A549 (cell line): ENCODE measurements around the gene MYLK2. TPM values are rescaled to one million over a fixed set of nuclear protein-coding genes. Genes with fewer than 3 reads are reported as not detected.

Experiments used
- ATAC-seq, 2 experiments: fragments of 200-7000 bp in 1 of 2; fragments of >200 bp in 1 of 2; cut with Nextera tagmentation in 1 of 2; cut with Tn5 transposase in 1 of 2; 3 replicates each; pipeline versions ENCODE4 v1.8.0 to v1.9.1; 2018 to 2020; ENCODE audit warnings: mild to moderate bottlenecking in 1 of 2, moderate library complexity in 1 of 2
- CTCF ChIA-PET: fragments of 300-600 bp; sonication (Branson Sonifier 250); formaldehyde crosslinking; extraction: SDS; loops from one replicate; lab custom pipeline; 2021; ENCODE audit warnings: antibody characterized with exemption, inconsistent platforms; lab: Yijun Ruan, JAX
- POLR2A ChIA-PET: fragments of 350-600 bp; formaldehyde crosslinking; extraction: SDS; loops from one replicate; lab custom pipeline; 2021; ENCODE audit warnings: antibody characterized with exemption, inconsistent platforms; lab: Yijun Ruan, JAX
- DNase-seq, 2 experiments: peaks; one replicate each; pipeline versions ENCODE4 v3.0.0 to v3.0.0-alpha.2; 2011 to 2016; ENCODE audit warnings: low read depth in 1 of 2, low spot score in 1 of 2
- FAIRE-seq: peaks from 2 replicates; lab custom pipeline; 2011; peaks lifted over from hg19 to GRCh38; lab: Jason Lieb, UNC
- H3K27ac ChIP-seq, 2 experiments: fragments of >200 bp; sonication (Bioruptor Twin); formaldehyde crosslinking; 3 replicates each; pipeline ENCODE4 v1.5.1; 2016 to 2017
- H3K4me1 ChIP-seq: fragments of >200 bp; sonication (Bioruptor Twin); formaldehyde crosslinking; 3 replicates; pipeline ENCODE4 v1.6.1; 2016
- H3K4me2 ChIP-seq: fragments of >200 bp; sonication (Bioruptor Twin); formaldehyde crosslinking; 3 replicates; pipeline ENCODE4 v1.6.1; 2016
- H3K4me3 ChIP-seq: fragments of >200 bp; sonication (Bioruptor Twin); formaldehyde crosslinking; 3 replicates; pipeline ENCODE4 v1.5.1; 2016
- H3K9me3 ChIP-seq: fragments of >200 bp; sonication (Bioruptor Twin); formaldehyde crosslinking; 3 replicates; pipeline ENCODE4 v1.6.1; 2016
- ATOH8 ChIP-seq: fragments of 250-450 bp; sonication (Bioruptor Pico); IDR thresholded peaks from 2 replicates; pipeline ENCODE4 v1.5.0; 2020; ENCODE audit warnings: low read depth, mild to moderate bottlenecking, moderate library complexity
- CBX2 ChIP-seq: fragments of 200-600 bp; sonication (generic); IDR thresholded peaks from 2 replicates; pipeline ENCODE4 v1.6.1; 2016; ENCODE audit warnings: low read depth, mild to moderate bottlenecking, borderline replicate concordance
- CHD2 ChIP-seq: fragments of 150-350 bp; IDR thresholded peaks from 2 replicates; pipeline ENCODE4 v1.6.1; 2014; ENCODE audit warnings: low read length; ENCODE audit not compliant: partially characterized antibody
- CTCF ChIP-seq: fragments of >200 bp; sonication (Bioruptor Twin); formaldehyde crosslinking; IDR thresholded peaks from 3 replicates; pipeline ENCODE4 v1.5.1; 2016
- FOXS1 ChIP-seq: fragments of 250-450 bp; sonication (Bioruptor Pico); IDR thresholded peaks from 2 replicates; pipeline ENCODE4 v1.5.0; 2020; ENCODE audit warnings: mild to moderate bottlenecking, moderate library complexity
- GATA3 ChIP-seq: IDR thresholded peaks from 2 replicates; pipeline ENCODE4 v1.6.1; 2012; ENCODE audit warnings: borderline replicate concordance
- HDAC2 ChIP-seq: fragments of 200-600 bp; sonication (generic); IDR thresholded peaks from 2 replicates; pipeline ENCODE4 v1.6.1; 2016
- JUN ChIP-seq, 2 experiments: fragments of >200 bp; sonication (Bioruptor Twin); formaldehyde crosslinking; IDR thresholded peaks; 2 replicates in 1 of 2; 3 replicates in 1 of 2; pipeline ENCODE4 v1.6.1; 2016 to 2017
- KDM5A ChIP-seq: fragments of 200-600 bp; sonication (generic); IDR thresholded peaks from 2 replicates; pipeline ENCODE4 v1.6.1; 2016; ENCODE audit warnings: antibody characterized with exemption, mild to moderate bottlenecking
- MAX ChIP-seq: IDR thresholded peaks from 2 replicates; pipeline ENCODE4 v1.6.1; 2012
- MAZ ChIP-seq: fragments of 150-350 bp; IDR thresholded peaks from 2 replicates; pipeline ENCODE4 v1.6.1; 2014; ENCODE audit warnings: antibody characterized with exemption, low read depth, low read length, borderline replicate concordance
- MYC ChIP-seq: IDR thresholded peaks from 2 replicates; pipeline ENCODE4 v1.6.1; 2012; ENCODE audit warnings: mild to moderate bottlenecking, inconsistent platforms, low read length, improper control_type of control experiment, borderline replicate concordance
- NPAS2 ChIP-seq: fragments of 250-450 bp; sonication (Bioruptor Pico); IDR thresholded peaks from 2 replicates; pipeline ENCODE4 v1.8.0; 2022; ENCODE audit warnings: mild to moderate bottlenecking, moderate library complexity, borderline replicate concordance
- PBX3 ChIP-seq: IDR thresholded peaks from 2 replicates; pipeline ENCODE4 v1.6.1; 2012
- RAD21 ChIP-seq, 2 experiments: fragments of >200 bp in 1 of 2; sonication (Bioruptor Twin) in 1 of 2; formaldehyde crosslinking in 1 of 2; IDR thresholded peaks in 1 of 2; conservative IDR thresholded peaks in 1 of 2; 2 replicates in 1 of 2; 3 replicates in 1 of 2; pipeline ENCODE4 v1.6.1; 2012 to 2018; ENCODE audit warnings: inconsistent platforms in 1 of 2
- SMC3 ChIP-seq: fragments of >200 bp; sonication (Bioruptor Twin); formaldehyde crosslinking; IDR thresholded peaks from 3 replicates; pipeline ENCODE4 v1.6.1; 2018; ENCODE audit warnings: inconsistent platforms
- SREBF2 ChIP-seq: fragments of 450-650 bp; IDR thresholded peaks from 2 replicates; pipeline ENCODE4 v1.6.1; 2014; ENCODE audit warnings: mild to moderate bottlenecking, moderate library complexity
- TFCP2L1 ChIP-seq: fragments of 250-450 bp; sonication (Bioruptor Pico); IDR thresholded peaks from 2 replicates; pipeline ENCODE4 v1.5.0; 2021; ENCODE audit warnings: mild to moderate bottlenecking
- TP53 ChIP-seq: fragments of 250-450 bp; sonication (Bioruptor Pico); IDR thresholded peaks from 2 replicates; pipeline ENCODE4 v1.5.0; 2021; ENCODE audit warnings: mild to moderate bottlenecking, moderate library complexity
- WGBS: methylation state at CpG from one replicate; pipeline ENCODE4 v1.1.6; 2017; ENCODE audit errors: missing lambda C conversion rate; 5-methylcytosine and 5-hydroxymethylcytosine counted together
- polyA plus RNA-seq, 4 experiments: library from polyadenylated mRNA; depleted of rRNA in 3 of 4; stranded (reverse); fragments of >200 nt; fragmentation: RNase III in 1 of 4; extraction: RNeasy Plus Mini Kit Qiagen cat#74134 plus additional on column Dnase treatment in 1 of 4; gene quantifications; 2 replicates in 3 of 4; 3 replicates in 1 of 4; pipeline ENCODE4 v1.2.3, GENCODE V29; 2011 to 2017

The MYLK2 gene
- polyA plus RNA-seq, 2 of the 4 experiments (the other 2 are of a cell fraction) = 0.09 to 0.36 TPM

- no peak overlapping the region for H3K4me2 ChIP-seq
- H3K27ac ChIP-seq = 0 out of 6 replicates have a peak overlapping the region, but pooled peaks of 1 of the 2 experiments have one; percentile 5
- no peak for FAIRE-seq
- CTCF ChIA-PET = interaction anchor here (0.8 to 6.8 kb wide), 6 partner anchors 13 to 209 kb away, joined by 4 to 133 read pairs (median 72); partner anchors contain the start of gene PDRG1
- H3K9me3 ChIP-seq = no peaks in the 10 kb centered on the region
- WGBS = 28% methylated on average over 4 of the region's 5 CpGs
- no peak for DNase-seq
- TF ChIP-seq ATOH8 (no peak), CHD2 (no peak), NPAS2 (CRISPR knock-in tag) (no peak), HDAC2 (no peak), PBX3 (no peak)
- peaks cover 23% of the 10 kb centered on the region; the same call in 2 of the 3 replicates for H3K4me1 ChIP-seq
- no peak for ATAC-seq
- POLR2A ChIA-PET = no interaction called here
- H3K4me3 ChIP-seq = no peak overlapping the region
These were observed 2.3 kb downstream of the MYLK2 start for GRCh38 chr20:31821427-31821826.

GRCh38 chr20:31822421-31823330 lies 3.5 kb downstream of the MYLK2 start:
- Histone ChIP-seq H3K4me3 (0 out of 3 replicates have a peak overlapping the region, but pooled peaks have one; percentile 18), H3K27ac (peak overlapping the region; percentile 16 to 68; a peak in 4 of 6 replicates), H3K4me2 (peak overlapping the region; percentile 73), H3K9me3 (no peaks in the 10 kb centered on the region), H3K4me1 (peaks cover 23% of the 10 kb centered on the region; the same call in 2 of the 3 replicates)
- peak; percentile 71 to 90 for ATAC-seq
- peak; percentile 62 to 79 for DNase-seq
- 6% methylated on average over 29 of the region's 29 CpGs for WGBS
- POLR2A ChIA-PET = interaction anchor here (0.6 kb wide), 1 partner anchor 456 kb away, joined by 8 read pairs; no protein-coding TSS in a partner anchor
- CTCF ChIA-PET = interaction anchor here (0.5 to 6.8 kb wide), 74 partner anchors 9 to 956 kb away, joined by 3 to 133 read pairs (median 4); partner anchors contain the start of genes FOXS1 and PDRG1
- no peak for FAIRE-seq
- peak; percentile 97 for TF ChIP-seq CTCF
- no peak for TF ChIP-seq SREBF2
- no peak for TF ChIP-seq MAX
- TF ChIP-seq FOXS1 = no peak
- TF ChIP-seq MYC = no peak
- TF ChIP-seq SMC3 = peak; percentile 95
- no peak for TF ChIP-seq TFCP2L1 (CRISPR knock-in tag)
- no peak for TF ChIP-seq CBX2
- TF ChIP-seq JUN (IDR thresholded peaks at IDR 0.05) = no peak
- TF ChIP-seq MAZ = no peak
- TF ChIP-seq GATA3 = no peak
- peak; percentile 97 to 99 for TF ChIP-seq RAD21 (conservative IDR thresholded peaks at IDR 0.05 in 1 of 2, IDR thresholded peaks at IDR 0.05 in 1 of 2)
- no peak for TF ChIP-seq TP53 (CRISPR knock-in tag)
- peak; percentile 58; the same call in 1 of the 2 replicates for TF ChIP-seq KDM5A
